HepG2 (cell line): Measurements from ENCODE around the gene SLC17A9. TPM values are rescaled to one million over a fixed set of nuclear protein-coding genes. Genes with fewer than 3 reads are reported as not detected.

Experiments used
- DMTF1 ChIP-seq: sonication (generic); formaldehyde crosslinking; IDR thresholded peaks from 2 replicates; pipeline ENCODE4 v1.4.0; 2020; ENCODE audit warnings: mild to moderate bottlenecking, missing genetic modification reagents
- EED ChIP-seq: sonication (generic); formaldehyde crosslinking; IDR thresholded peaks from 2 replicates; pipeline ENCODE4 v1.5.0; 2020; ENCODE audit warnings: mild to moderate bottlenecking, missing genetic modification reagents
- HNRNPLL ChIP-seq: fragments of 200-400 bp; formaldehyde crosslinking; IDR thresholded peaks from 2 replicates; pipeline ENCODE4 v1.6.1; 2017; ENCODE audit warnings: mild to moderate bottlenecking, low read depth, low read length; ENCODE audit not compliant: poor library complexity, severe bottlenecking
- KDM1A ChIP-seq: IDR thresholded peaks from 2 replicates; pipeline ENCODE4 v1.6.1; 2016; ENCODE audit warnings: missing compliant biosample characterization
- KLF9 ChIP-seq: IDR thresholded peaks from 2 replicates; pipeline ENCODE4 v1.6.1; 2016; ENCODE audit warnings: low read depth
- MED1 ChIP-seq: sonication (generic); formaldehyde crosslinking; IDR thresholded peaks from 2 replicates; pipeline ENCODE4 v1.4.0; 2020; ENCODE audit warnings: missing genetic modification reagents
- MIXL1 ChIP-seq: IDR thresholded peaks from 2 replicates; pipeline ENCODE4 v1.6.1; 2016
- MXD4 ChIP-seq: IDR thresholded peaks from 2 replicates; pipeline ENCODE4 v1.6.1; 2016; ENCODE audit warnings: mild to moderate bottlenecking, missing biosample characterization, missing genetic modification reagents
- MZF1 ChIP-seq: sonication (generic); formaldehyde crosslinking; IDR thresholded peaks from 2 replicates; pipeline ENCODE4 v1.8.1; 2023; ENCODE audit warnings: mild to moderate bottlenecking, missing genetic modification reagents, borderline replicate concordance
- RBAK ChIP-seq: sonication (generic); formaldehyde crosslinking; IDR thresholded peaks from 2 replicates; pipeline ENCODE4 v1.5.1; 2020; ENCODE audit warnings: mild to moderate bottlenecking, missing genetic modification reagents
- RFXAP ChIP-seq: sonication (generic); formaldehyde crosslinking; IDR thresholded peaks from 2 replicates; pipeline ENCODE4 v1.4.0; 2020; ENCODE audit warnings: missing genetic modification reagents, borderline replicate concordance
- ZFAT ChIP-seq: sonication (generic); formaldehyde crosslinking; conservative IDR thresholded peaks from 2 replicates; pipeline ENCODE4 v1.8.1; 2023; ENCODE audit warnings: missing genetic modification reagents, inconsistent platforms
- ZFP36 ChIP-seq: fragments of 150-350 bp; IDR thresholded peaks from 2 replicates; pipeline ENCODE4 v1.6.1; 2018; ENCODE audit warnings: borderline replicate concordance, low read length, low read depth; ENCODE audit not compliant: partially characterized antibody
- ZKSCAN1 ChIP-seq: fragments of 150-350 bp; IDR thresholded peaks from 2 replicates; pipeline ENCODE4 v1.6.1; 2014; ENCODE audit warnings: low read length
- ZNF207 ChIP-seq: fragments of 450-650 bp; IDR thresholded peaks from 2 replicates; pipeline ENCODE4 v1.6.1; 2016; ENCODE audit warnings: antibody characterized with exemption, borderline replicate concordance
- ZNF644 ChIP-seq: IDR thresholded peaks from 2 replicates; pipeline ENCODE4 v1.6.1; 2016; ENCODE audit warnings: low read depth
- ZNF660 ChIP-seq: sonication (generic); formaldehyde crosslinking; IDR thresholded peaks from 2 replicates; pipeline ENCODE4 v1.5.1; 2020; ENCODE audit warnings: mild to moderate bottlenecking, low read depth, missing genetic modification reagents, borderline replicate concordance
- ZNF746 ChIP-seq: sonication (generic); formaldehyde crosslinking; IDR thresholded peaks from 2 replicates; pipeline ENCODE4 v1.8.0; 2022; ENCODE audit warnings: mild to moderate bottlenecking, missing genetic modification reagents
- polyA plus RNA-seq, 8 experiments: library from polyadenylated mRNA; depleted of rRNA in 3 of 8; stranded (reverse) in 7 of 8; unstranded in 1 of 8; fragments of >200 nt; fragmentation: Illumina TruSeq in 4 of 8; extraction: Trizol in 4 of 8; gene quantifications; 2 replicates each; pipeline versions ENCODE4 v1.2.1 to v1.2.3, GENCODE V29; 2011 to 2016; ENCODE audit warnings: low read depth in 4 of 8, missing spikeins in 1 of 8, mixed read lengths in 1 of 8; ENCODE audit not compliant: insufficient read depth in 1 of 8
- total RNA-seq, 5 experiments: library from RNA; depleted of rRNA; stranded (reverse); fragments of >200 nt; fragmentation: Illumina TruSeq; extraction: Trizol; gene quantifications; 2 replicates each; pipeline ENCODE4 v1.2.3, GENCODE V29; 2016; ENCODE audit warnings: low read depth in 1 of 5
- TF ChIP-seq, protein P1 (sequence below): sonication (generic); formaldehyde crosslinking; IDR thresholded peaks from 2 replicates; pipeline ENCODE4 v1.9.0; 2022; ENCODE audit warnings: low read depth, missing genetic modification reagents
- TF ChIP-seq, protein P2 (sequence below): sonication (generic); formaldehyde crosslinking; IDR thresholded peaks from 2 replicates; pipeline ENCODE4 v1.4.0; 2020; ENCODE audit warnings: mild to moderate bottlenecking, missing genetic modification reagents, borderline replicate concordance

SLC17A9 gene
- total and polyA plus RNA-seq, 2 of the 13 experiments (the other 11 are each of a cell fraction or from before 2014, with no cell fraction given): 110 to 191 TPM

GRCh38 chr20:62968378-62969178, 16.1 kb downstream of the SLC17A9 start (continued):
- TF ChIP-seq MZF1: no peak
- no peak for TF ChIP-seq ZNF660 (CRISPR knock-in tag)
- TF ChIP-seq HNRNPLL: peak; percentile 56
- no peak for TF ChIP-seq ZNF644 (CRISPR knock-in tag)
- no peak for TF ChIP-seq ZNF746 (CRISPR knock-in tag)
- no peak for TF ChIP-seq ZFAT (CRISPR knock-in tag)
- TF ChIP-seq, protein P1, sequence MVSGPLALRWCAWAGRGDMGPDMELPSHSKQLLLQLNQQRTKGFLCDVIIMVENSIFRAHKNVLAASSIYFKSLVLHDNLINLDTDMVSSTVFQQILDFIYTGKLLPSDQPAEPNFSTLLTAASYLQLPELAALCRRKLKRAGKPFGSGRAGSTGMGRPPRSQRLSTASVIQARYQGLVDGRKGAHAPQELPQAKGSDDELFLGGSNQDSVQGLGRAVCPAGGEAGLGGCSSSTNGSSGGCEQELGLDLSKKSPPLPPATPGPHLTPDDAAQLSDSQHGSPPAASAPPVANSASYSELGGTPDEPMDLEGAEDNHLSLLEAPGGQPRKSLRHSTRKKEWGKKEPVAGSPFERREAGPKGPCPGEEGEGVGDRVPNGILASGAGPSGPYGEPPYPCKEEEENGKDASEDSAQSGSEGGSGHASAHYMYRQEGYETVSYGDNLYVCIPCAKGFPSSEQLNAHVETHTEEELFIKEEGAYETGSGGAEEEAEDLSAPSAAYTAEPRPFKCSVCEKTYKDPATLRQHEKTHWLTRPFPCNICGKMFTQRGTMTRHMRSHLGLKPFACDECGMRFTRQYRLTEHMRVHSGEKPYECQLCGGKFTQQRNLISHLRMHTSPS (CRISPR knock-in tag): 0 out of 2 replicates have a peak, but pooled peaks have one; percentile 31
- TF ChIP-seq, protein P2, sequence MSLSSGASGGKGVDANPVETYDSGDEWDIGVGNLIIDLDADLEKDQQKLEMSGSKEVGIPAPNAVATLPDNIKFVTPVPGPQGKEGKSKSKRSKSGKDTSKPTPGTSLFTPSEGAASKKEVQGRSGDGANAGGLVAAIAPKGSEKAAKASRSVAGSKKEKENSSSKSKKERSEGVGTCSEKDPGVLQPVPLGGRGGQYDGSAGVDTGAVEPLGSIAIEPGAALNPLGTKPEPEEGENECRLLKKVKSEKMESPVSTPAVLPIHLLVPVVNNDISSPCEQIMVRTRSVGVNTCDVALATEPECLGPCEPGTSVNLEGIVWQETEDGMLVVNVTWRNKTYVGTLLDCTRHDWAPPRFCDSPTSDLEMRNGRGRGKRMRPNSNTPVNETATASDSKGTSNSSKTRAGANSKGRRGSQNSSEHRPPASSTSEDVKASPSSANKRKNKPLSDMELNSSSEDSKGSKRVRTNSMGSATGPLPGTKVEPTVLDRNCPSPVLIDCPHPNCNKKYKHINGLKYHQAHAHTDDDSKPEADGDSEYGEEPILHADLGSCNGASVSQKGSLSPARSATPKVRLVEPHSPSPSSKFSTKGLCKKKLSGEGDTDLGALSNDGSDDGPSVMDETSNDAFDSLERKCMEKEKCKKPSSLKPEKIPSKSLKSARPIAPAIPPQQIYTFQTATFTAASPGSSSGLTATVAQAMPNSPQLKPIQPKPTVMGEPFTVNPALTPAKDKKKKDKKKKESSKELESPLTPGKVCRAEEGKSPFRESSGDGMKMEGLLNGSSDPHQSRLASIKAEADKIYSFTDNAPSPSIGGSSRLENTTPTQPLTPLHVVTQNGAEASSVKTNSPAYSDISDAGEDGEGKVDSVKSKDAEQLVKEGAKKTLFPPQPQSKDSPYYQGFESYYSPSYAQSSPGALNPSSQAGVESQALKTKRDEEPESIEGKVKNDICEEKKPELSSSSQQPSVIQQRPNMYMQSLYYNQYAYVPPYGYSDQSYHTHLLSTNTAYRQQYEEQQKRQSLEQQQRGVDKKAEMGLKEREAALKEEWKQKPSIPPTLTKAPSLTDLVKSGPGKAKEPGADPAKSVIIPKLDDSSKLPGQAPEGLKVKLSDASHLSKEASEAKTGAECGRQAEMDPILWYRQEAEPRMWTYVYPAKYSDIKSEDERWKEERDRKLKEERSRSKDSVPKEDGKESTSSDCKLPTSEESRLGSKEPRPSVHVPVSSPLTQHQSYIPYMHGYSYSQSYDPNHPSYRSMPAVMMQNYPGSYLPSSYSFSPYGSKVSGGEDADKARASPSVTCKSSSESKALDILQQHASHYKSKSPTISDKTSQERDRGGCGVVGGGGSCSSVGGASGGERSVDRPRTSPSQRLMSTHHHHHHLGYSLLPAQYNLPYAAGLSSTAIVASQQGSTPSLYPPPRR (CRISPR knock-in tag): peak; percentile 68; the same call in 1 of the 2 replicates
- no peak for TF ChIP-seq ZFP36
- TF ChIP-seq ZNF207: no peak
- TF ChIP-seq MIXL1: no peak
- peak; percentile 71 for TF ChIP-seq RFXAP (CRISPR knock-in tag)
- TF ChIP-seq KLF9 (CRISPR knock-in tag): no peak
- TF ChIP-seq EED (CRISPR knock-in tag): peak; percentile 90
- TF ChIP-seq DMTF1 (CRISPR knock-in tag): no peak
- TF ChIP-seq RBAK (CRISPR knock-in tag): no peak
- TF ChIP-seq MXD4 (CRISPR knock-in tag): no peak; the same call in 1 of the 2 replicates
- no peak for TF ChIP-seq KDM1A
- TF ChIP-seq ZKSCAN1: no peak
- peak; percentile 16; the same call in 1 of the 2 replicates for TF ChIP-seq MED1 (CRISPR knock-in tag)
